Skin epidermis (tissue), 12 donors: ENCODE measurements around the gene TMPRSS11A.

ENCODE experiments used
- H3K27ac ChIP-seq, 21 experiments: fragments of 200-600 bp; sonication (generic) in 11 of 21; one replicate each; pipeline ENCODE4 v1.5.0; 2020; ENCODE audit warnings: mild to moderate bottlenecking in 3 of 21, inconsistent platforms in 2 of 21, moderate library complexity in 2 of 21
- H3K4me3 ChIP-seq, 7 experiments: fragments of 200-600 bp; sonication (generic) in 2 of 7; one replicate each; pipeline ENCODE4 v1.5.0; 2020; ENCODE audit warnings: inconsistent platforms in 2 of 7, mild to moderate bottlenecking in 2 of 7, moderate library complexity in 1 of 7

TMPRSS11A gene, protein sequence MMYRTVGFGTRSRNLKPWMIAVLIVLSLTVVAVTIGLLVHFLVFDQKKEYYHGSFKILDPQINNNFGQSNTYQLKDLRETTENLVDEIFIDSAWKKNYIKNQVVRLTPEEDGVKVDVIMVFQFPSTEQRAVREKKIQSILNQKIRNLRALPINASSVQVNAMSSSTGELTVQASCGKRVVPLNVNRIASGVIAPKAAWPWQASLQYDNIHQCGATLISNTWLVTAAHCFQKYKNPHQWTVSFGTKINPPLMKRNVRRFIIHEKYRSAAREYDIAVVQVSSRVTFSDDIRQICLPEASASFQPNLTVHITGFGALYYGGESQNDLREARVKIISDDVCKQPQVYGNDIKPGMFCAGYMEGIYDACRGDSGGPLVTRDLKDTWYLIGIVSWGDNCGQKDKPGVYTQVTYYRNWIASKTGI

DNA sequence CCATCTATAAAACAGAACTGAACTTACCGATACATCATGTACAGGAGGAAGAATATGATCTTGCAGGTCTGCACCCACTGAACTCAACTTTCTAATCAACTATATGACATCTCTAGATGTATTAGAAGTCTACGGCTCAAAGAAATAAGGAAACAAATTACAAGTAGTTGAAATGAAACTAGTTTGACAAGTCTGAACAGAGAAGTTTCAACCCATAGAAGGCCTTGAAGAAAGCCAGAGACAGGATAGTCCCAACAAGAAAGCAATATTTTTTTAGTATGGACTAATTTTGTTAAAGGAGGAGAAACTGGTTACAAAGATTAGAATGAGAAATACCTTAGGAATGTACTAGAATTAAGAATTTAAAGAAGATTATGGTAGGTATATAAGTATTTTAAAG is at the start of gene TMPRSS11A:
Gene TMPRSS11A, minus strand, starts transcription at position 138 of the 400 bp plus-strand sequence. Its CDS starts 100 bp downstream, at position 38.
- no peak within 1 kb of the TSS for H3K4me3 ChIP-seq
- no peak within 1 kb of the TSS for H3K27ac ChIP-seq

DNA sequence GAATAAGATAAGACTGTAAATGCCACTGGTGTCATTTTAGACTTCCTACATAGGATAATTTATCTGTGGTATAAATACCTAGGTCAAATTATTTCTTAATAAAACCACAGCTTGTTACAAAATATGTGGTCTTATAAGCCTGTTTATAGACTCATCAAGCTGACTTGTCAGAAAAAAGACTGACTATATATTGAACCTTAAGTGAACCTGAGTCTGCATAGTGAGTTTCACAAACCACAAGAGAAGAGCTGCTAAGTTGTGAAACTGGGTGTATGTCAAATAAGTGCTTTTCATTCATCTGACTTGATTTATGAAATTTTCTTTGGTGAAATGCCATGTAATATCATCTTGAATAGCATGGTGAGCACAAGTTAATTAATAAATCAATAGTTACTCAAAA is 48.4 kb upstream of the TMPRSS11A start:
- Histone ChIP-seq H3K4me3 (no peak overlapping the region), H3K27ac (no peak overlapping the region)

DNA sequence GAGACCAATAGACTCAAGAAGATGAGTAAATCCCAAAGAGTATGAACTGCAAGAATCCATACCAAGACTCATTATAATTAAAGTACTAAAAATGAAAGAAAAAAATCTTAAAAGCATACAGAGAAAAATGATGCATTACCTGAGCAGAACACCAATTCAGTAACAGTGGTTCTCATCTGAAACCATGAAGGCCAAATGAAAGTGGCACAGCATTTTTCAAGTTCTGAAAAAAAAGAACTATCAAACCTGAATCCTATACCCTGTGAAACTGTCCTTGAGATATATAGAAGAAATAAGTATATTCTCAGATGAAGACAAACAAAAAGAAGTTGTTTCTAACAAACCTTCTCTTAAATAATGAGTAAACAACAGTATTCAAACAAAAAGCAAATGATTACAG is 39.6 kb upstream of the TMPRSS11A start:
- H3K4me3 ChIP-seq: no peak overlapping the region
- no peak overlapping the region for H3K27ac ChIP-seq

DNA sequence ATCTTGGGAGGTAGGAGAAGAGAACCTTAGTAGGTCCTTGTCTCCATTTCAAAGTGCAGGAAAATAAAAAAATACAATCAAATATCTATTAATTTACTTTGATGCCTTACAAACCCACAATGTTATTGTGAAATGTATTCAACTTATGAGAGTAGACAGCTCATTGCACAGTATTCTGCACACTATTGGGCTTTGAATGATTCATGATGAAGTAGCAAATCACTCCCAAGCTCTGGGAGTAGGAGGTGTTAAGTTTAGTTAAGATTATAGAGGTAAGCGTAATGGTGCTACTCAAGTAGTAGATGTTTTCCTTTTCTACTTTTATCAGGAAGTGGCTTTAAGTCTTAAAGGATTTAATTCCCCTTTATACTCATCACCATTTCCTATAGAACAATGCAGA is 32.8 kb upstream of the TMPRSS11A start:
- Histone ChIP-seq H3K27ac (no peak overlapping the region), H3K4me3 (no peak overlapping the region)

DNA sequence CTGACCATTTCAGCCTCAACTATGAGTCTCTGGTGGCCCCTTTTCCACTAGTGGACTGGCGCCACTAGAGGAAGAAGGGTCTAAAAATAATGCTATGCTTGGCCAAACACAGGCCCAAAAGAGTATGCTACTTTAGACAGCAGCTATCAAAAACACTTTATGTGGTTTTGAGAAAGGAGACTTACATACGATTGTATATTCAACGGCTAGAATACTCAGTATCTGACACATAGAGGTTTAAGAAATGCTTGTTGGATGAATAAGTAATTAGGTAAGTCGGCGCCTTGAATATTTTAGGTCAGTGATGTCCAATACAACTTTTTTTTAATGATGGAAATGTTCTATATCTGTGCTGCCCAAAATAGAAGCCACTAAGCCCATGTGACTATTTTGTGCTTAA is 25.7 kb upstream of the TMPRSS11A start:
- Histone ChIP-seq H3K4me3 (no peak overlapping the region), H3K27ac (no peak overlapping the region)

DNA sequence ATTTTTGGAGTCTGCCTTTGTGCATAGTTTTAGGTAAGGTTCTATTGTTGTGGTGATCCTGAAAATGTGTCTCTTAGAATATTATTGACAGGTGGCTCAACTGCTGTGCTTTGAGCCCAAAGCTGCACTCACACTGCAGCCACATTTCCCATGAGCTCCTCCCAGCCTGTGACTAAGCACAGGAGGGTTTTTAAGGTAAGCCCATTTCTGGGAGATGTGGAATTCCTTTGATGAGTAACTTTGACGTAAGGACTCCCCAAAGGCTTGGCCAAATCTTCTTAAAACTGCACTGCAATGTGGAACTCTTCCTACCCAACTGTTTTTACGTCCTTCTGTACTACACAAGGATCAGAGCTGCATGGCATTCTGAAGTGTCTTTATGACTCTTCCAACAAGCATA is 20.0 kb upstream of the TMPRSS11A start:
- no peak overlapping the region for H3K4me3 ChIP-seq
- H3K27ac ChIP-seq: no peak overlapping the region

DNA sequence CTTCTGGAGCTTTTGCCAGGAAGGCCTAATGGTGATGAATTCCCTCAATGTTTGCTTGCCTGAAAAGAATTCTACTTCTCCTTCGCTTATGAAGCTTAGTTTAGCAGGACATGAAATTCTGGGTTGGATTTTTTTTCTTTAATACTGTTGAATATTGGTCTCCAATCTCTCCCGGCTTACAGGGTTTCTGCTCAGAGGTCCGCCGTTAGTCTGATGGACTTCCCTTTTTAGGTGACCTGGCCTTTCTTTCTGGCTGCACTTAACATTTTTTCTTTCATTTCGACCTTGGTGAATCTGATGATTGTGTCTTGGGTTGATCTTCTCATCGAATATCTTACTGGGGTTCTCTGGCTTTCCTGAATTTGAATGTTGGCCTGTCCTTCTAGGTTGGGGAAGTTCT is 17.2 kb upstream of the TMPRSS11A start:
- Histone ChIP-seq H3K27ac (no peak overlapping the region), H3K4me3 (no peak overlapping the region)

DNA sequence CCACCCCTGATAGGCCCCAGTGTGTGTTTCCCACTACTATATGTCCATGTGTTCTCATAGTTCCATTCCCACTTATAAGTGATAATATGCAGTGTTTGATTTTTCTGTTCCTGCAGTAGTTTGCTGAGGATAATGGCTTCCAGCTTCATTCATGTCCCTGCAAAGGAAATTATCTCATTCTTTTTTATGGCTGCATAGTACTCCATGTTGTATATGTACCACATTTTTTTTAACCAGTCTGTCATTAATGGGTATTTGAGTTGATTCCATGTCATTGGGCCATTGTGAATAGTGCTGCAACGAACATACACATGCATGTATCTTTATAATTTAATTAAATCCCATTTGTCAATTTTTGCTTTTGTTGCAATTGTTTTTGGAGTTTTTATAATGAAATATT is 10.3 kb upstream of the TMPRSS11A start:
- Histone ChIP-seq H3K27ac (no peak overlapping the region), H3K4me3 (no peak overlapping the region)

DNA sequence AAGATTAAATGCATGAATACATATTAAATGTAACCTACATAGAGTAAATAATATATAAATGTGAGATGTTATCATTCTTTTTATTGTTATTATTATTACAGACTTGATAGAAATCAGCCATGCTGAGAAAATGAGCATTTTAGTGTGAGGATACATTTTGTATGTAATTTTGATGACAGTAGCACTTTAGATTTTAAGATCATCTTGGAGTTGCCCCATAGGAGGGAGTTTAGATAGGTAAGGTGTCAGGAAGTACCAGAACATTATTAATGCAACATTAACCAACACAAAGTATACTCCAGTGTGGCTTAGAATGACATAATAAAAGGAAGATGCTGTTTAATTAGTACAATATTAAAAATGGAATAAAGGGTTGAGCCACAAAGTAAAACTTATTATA is 8.4 kb downstream of the TMPRSS11A start:
- Histone ChIP-seq H3K4me3 (no peak overlapping the region), H3K27ac (no peak overlapping the region)

DNA sequence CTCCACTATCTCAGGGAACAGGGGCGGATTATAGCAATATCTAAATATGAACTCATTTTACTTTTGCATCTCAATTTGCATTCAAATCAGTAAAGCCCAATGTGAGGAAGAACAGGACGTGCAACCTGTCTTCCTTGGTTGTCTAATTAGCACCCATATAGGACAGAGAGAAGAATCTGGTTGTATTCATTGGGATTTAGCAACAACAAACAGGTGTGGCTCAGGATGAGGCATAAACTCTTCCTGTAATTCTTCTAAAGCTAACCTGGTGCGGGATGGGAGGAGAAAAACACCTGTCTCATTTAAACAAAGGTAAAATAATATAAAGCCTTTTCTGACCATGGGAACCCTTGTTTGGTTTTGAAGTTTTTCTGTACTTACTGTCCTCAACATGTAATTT is 22.2 kb downstream of the TMPRSS11A start:
- no peak overlapping the region for H3K4me3 ChIP-seq
- H3K27ac ChIP-seq: peak overlapping the region in 1 of 21 experiments; percentile 12

DNA sequence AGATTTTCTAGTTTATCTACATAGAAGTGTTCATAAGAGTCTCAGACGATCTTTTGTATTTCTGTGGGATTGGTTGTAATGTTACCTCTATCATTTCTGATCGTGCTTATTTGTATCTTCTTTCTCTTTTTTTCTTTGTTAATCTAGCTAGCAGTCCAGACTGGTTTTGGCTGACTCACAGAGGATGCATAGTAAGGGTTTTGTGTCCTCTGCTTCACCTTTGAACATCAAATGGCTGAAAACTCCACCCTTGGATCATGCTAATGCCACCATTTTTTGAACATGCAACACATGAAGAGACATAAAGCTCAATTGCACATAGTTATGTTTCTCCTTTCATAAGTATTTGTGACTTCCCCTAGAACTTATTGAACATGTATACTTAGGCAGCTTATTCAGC is 22.8 kb downstream of the TMPRSS11A start:
- Histone ChIP-seq H3K27ac (no peak overlapping the region), H3K4me3 (no peak overlapping the region)

DNA sequence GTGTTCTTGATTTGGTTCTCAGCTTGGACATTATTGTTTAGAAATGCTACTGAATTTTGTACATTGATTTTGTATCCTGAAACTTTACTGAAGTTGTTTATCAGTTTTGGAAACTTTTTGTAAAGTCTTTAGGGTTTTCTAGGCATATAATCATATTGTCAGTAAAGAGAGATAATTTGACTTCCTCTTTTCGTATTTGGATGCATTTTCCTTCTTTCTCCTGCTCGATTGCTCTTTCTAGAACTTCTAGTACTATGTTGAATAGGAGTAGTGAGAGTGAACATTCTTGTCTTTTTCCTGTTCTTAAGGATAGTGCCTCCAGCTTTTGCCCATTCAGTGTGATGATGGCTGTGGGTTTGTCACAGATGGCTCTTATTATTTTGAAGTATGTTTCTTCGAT is 24.1 kb downstream of the TMPRSS11A start:
- H3K4me3 ChIP-seq: no peak overlapping the region
- H3K27ac ChIP-seq: no peak overlapping the region

DNA sequence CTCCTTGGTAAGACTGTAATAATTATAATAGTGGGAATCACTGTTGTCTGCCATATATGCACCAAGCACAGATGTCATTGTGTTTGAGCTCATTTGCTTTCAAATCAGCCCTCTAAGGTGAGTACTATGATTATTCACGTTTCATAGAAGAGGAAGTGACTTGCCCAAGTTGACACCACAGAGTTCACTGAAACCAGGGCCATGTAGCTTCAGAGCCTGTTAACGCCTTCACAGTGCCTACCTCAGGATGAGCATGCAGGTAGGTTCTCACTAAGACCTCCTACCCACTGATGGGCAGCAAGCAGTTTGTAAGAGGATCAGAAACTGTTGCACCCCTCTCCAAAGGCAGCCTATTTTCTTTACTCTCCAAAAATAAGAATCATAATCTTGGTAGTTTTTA is 27.4 kb downstream of the TMPRSS11A start:
- Histone ChIP-seq H3K27ac (no peak overlapping the region), H3K4me3 (no peak overlapping the region)

DNA sequence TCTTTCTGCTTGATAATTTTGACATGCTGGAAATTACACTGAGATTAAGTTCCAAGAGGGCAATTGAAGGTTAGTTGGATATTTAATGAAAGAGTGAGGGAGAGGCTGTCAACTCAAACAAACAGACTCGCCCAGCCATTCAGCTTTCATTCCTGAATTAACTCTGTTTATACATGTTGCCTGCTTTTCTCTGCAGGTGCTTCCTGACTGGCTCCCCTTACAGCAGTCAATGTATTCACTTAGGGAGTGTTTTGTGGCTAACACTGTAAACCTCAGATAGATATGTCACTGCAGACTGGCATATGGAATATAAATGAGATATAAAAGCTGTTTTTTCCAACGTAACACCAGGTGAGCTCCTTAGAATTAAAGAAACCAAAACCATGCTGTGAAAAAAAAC is 28.7 kb downstream of the TMPRSS11A start:
- Histone ChIP-seq H3K4me3 (no peak overlapping the region), H3K27ac (no peak overlapping the region)

DNA sequence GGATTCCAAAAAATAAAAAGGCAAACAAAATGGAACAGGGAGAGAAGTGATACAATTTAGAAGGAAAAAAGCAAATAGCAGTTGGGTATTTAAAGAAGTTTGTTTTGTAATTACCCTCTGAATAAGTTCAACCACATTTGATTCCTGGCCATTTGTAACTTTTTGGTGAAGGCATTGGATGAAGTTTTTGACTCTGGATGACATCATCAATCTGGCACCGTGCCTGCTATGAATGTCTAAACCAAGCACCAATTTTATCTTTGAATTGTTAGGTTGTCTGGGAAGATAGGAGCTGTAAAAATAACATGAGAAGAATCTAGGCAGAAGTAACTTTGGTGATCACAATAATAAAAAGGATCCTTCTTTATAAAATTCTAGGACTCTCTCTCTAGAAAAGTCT is 29.5 kb downstream of the TMPRSS11A start:
- Histone ChIP-seq H3K27ac (no peak overlapping the region), H3K4me3 (no peak overlapping the region)

DNA sequence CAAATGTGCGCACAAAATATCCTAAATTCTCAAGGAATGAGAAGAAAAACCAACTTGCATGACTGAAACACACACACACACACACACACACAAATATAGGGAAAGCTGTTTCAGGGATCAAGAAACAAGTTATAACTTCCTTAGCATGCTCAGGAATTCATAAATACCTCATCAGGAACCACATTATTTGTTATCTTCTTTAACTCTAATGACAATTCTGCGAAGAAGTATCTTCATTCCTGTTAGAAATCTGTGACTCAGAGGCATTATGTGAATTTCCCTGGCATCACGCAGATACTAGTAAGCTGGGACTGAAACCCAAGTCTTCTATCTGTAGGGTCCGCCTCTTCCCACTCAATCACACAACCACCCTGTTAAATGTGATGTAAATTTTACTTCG is 30.3 kb downstream of the TMPRSS11A start:
- Histone ChIP-seq H3K27ac (no peak overlapping the region), H3K4me3 (no peak overlapping the region)

DNA sequence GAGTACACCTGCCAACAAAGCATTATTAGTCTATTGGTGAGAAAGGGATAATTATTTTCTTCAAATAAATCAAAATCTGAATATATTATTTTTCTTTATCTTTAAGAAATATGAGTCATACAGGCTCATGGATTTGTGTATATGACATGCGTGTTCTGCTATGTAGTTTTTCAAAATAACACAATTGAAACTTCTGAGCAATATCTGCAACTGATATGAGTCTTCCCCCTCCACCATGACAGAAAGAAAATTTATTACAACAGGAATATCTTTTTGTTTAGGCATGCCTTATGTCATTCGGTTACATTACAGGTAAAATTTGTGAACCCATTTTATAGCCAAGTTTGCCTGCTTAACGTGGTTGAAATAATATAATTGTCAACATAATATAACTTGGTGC is 32.0 kb downstream of the TMPRSS11A start:
- Histone ChIP-seq H3K27ac (no peak overlapping the region), H3K4me3 (no peak overlapping the region)

DNA sequence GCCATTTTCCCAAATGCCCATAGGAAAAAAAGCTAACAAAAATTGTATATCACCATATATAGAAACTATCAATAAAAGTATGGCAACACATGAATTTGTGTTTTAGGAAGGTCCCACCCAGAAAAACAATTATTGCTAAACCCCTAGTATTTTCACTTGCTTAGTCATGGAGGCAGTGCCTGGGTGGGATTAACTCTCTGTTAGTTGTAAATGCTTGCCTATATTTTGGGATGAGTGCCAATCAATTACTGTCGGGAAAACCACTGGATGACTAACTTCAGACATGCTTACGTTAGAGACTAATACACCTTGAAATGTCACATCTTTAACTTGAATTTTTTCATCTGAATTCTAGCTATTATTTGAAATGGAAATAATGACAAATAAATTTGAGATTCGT is 33.9 kb downstream of the TMPRSS11A start:
- no peak overlapping the region for H3K27ac ChIP-seq
- H3K4me3 ChIP-seq: no peak overlapping the region

DNA sequence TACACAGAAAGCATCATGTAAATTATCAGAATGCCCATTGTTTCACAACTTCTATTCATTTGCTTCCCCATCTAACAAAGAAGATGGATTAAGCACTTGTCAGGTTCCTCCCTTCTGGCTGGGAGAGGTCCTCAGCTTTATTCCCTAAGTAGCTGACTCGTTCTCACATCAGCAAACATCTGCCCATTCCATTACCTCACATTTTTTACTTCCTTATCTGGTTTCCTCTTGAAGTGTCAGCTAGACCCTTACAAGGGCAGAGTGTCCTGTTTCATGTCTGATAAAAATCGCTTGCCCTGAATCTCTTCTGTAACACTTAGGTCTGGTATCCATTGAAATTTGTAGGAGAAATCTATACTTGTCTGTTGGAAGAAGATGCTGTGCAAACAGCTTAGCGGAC is 34.7 kb downstream of the TMPRSS11A start:
- Histone ChIP-seq H3K4me3 (no peak overlapping the region), H3K27ac (no peak overlapping the region)

DNA sequence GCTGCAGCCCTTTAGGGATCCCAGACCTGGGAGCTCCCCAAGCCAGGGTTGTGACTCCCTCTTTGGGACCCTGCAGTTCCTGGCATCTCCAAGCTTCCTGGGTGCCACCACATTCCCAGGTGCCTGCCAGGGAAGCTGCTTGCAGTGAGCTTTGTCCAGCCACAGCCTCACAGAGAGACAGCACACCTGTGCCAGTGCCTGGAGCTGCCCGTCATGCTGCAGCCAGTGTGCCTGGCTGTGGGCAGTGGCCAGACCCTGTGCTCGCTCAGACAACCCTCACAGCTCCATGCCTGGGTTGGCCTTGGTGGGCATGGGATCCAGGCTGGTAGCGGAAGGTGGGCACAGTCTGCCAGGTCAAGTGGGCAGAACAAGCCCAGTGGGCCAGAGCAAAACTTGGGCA is 36.0 kb downstream of the TMPRSS11A start:
- no peak overlapping the region for H3K27ac ChIP-seq
- H3K4me3 ChIP-seq: no peak overlapping the region

DNA sequence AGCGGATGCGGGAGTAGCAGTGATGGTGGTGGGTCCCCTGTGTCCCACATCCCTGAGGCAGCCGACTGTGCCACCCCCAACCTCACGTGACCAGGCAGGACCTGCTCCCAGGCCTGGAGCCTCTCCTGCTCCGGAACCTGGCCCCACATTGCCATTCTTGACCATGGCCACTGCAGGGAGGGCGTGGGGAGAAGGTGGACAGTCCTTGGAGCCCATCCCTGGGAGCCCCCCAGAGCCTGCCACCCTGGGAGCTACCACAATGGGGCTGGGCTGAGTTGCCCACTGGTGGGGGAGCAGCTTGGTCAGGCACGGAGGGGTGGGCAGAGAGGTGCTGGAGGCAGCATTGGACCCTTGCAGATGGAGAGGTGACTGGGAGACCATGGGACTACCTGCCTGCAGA is 36.8 kb downstream of the TMPRSS11A start:
- H3K27ac ChIP-seq: no peak overlapping the region

DNA sequence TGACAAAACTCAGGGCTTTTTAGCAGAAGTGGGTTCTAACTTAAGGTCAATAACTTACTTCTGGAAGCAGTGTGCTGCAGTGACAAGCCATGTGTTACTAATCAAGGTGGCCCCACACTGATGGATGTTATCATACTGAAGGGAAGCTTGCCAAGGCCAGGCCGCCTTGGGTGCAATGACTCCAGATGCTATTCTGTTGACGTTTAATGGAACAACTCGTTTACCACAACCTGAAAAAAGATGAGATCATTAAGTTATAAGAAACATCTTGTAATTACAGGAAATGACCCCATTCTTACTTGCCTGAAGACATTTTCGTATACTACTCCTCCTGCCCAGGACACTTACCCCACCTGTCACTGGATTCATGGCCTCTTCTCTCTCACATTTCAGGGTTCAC is 40.6 kb downstream of the TMPRSS11A start:
- no peak overlapping the region for H3K27ac ChIP-seq
- H3K4me3 ChIP-seq: no peak overlapping the region

More for the DNA sequence above, 36.8 kb downstream of the TMPRSS11A start:
- H3K4me3 ChIP-seq: no peak overlapping the region
